Panc1 (cell line): Measurements from ENCODE around the gene MYH14. TPM values are rescaled to one million over a fixed set of nuclear protein-coding genes. Genes with fewer than 3 reads are reported as not detected.

Source experiments
- ATAC-seq: fragments of 200-7000 bp; cut with Tn5 transposase; 2 replicates; pipeline ENCODE4 v1.9.1; 2020; ENCODE audit warnings: mild to moderate bottlenecking, moderate library complexity
- BruUV-seq: library from RNA; stranded (reverse); fragments of 400-500 nt; replicated peaks from 2 replicates; lab custom pipeline; 2021; lab: Mats Ljungman, UMichigan
- CTCF ChIA-PET: fragments of 300-600 bp; sonication (Branson Sonifier 250); formaldehyde crosslinking; loops from one replicate; lab custom pipeline; 2022; ENCODE audit warnings: antibody characterized with exemption; lab: Charles Lee
- POLR2A ChIA-PET: fragments of 300-600 bp; sonication (Branson Sonifier 250); formaldehyde crosslinking; loops from one replicate; lab custom pipeline; 2022; ENCODE audit warnings: antibody characterized with exemption; lab: Charles Lee
- DNase-seq: peaks from one replicate; pipeline ENCODE4 v3.0.0-alpha.2; 2010; ENCODE audit warnings: low read depth, low spot score
- H3K27ac ChIP-seq: 2 replicates; pipeline ENCODE4 v1.5.1; 2011; ENCODE audit warnings: mild to moderate bottlenecking, low read length, inconsistent platforms
- H3K27me3 ChIP-seq: fragments of 200-500 bp; sonication (Bioruptor generic); 2 replicates; pipeline ENCODE4 v1.6.0; 2014; ENCODE audit warnings: low read length, inconsistent platforms; ENCODE audit not compliant: control insufficient read depth, insufficient read depth
- H3K36me3 ChIP-seq: fragments of 200-500 bp; sonication (Bioruptor generic); 2 replicates; pipeline ENCODE4 v1.5.1; 2014; ENCODE audit warnings: inconsistent platforms, mild to moderate bottlenecking, low read length, moderate library complexity; ENCODE audit not compliant: control insufficient read depth, insufficient read depth
- H3K4me1 ChIP-seq: 2 replicates; pipeline ENCODE4 v1.5.1; 2011; ENCODE audit warnings: inconsistent platforms, mild to moderate bottlenecking, low read length, moderate library complexity; ENCODE audit not compliant: control insufficient read depth, insufficient read depth
- H3K4me3 ChIP-seq, 2 experiments: 2 replicates each; pipeline ENCODE4 v1.5.1; 2011 to 2012; ENCODE audit warnings: low read depth in 2 of 2, low read length in 2 of 2, mild to moderate bottlenecking in 2 of 2, inconsistent platforms in 1 of 2, moderate library complexity in 1 of 2
- H3K9me3 ChIP-seq: fragments of 200-500 bp; sonication (Bioruptor generic); 2 replicates; pipeline ENCODE4 v1.5.1; 2014; ENCODE audit warnings: low read depth, mild to moderate bottlenecking, inconsistent platforms, low read length, moderate library complexity; ENCODE audit not compliant: control insufficient read depth, insufficient read depth
- POLR2AphosphoS5 ChIP-seq: IDR thresholded peaks from 2 replicates; pipeline ENCODE4 v1.6.1; 2012; ENCODE audit warnings: mild to moderate bottlenecking, low read depth, low read length, moderate library complexity
- SIN3A ChIP-seq: IDR thresholded peaks from 2 replicates; pipeline ENCODE4 v1.6.1; 2012; ENCODE audit warnings: low read depth, mild to moderate bottlenecking, low read length, moderate library complexity, borderline replicate concordance; ENCODE audit not compliant: insufficient read depth
- TCF7L2 ChIP-seq: IDR thresholded peaks from 2 replicates; pipeline ENCODE4 v1.6.1; 2011; ENCODE audit warnings: mild to moderate bottlenecking, low read depth, low read length, inconsistent platforms
- in situ Hi-C: cut with HindIII; loops from 2 replicates; pipeline ENCODE4 v1.10.0; 2016; ENCODE audit warnings: low sequenced_read_pairs, low pct_unique_long_range_greater_than_20kb
- intact Hi-C: fragments of 100-400 bp; cut with micrococcal nuclease; formaldehyde crosslinking; loops from one replicate; pipeline ENCODE4 v1.10.0; 2022; ENCODE audit not compliant: unreplicated experiment
- total RNA-seq: library from RNA; stranded (reverse); gene quantifications from one replicate; pipeline ENCODE4 v1.2.1, GENCODE V29; 2021; ENCODE audit not compliant: unreplicated experiment
- TF ChIP-seq, protein P1 (sequence below), 2 experiments: IDR thresholded peaks; 2 replicates each; pipeline ENCODE4 v1.6.1; 2011 to 2012; ENCODE audit warnings: low read depth in 2 of 2, control low read depth in 1 of 2, low read length in 1 of 2, mild to moderate bottlenecking in 1 of 2, moderate library complexity in 1 of 2; ENCODE audit not compliant: insufficient read depth in 1 of 2
- TF ChIP-seq, protein P2 (sequence below): fragments of 450-650 bp; IDR thresholded peaks from 2 replicates; pipeline ENCODE4 v1.5.1; 2017; ENCODE audit warnings: mild to moderate bottlenecking

The MYH14 gene
- total RNA-seq, 1 experiment from 2014 or later: 23.8 TPM

- ATAC-seq (no peak), DNase-seq (no peak)
- ChIA-PET CTCF (no interaction called here), POLR2A (no interaction called here)
- Histone ChIP-seq H3K27ac (no peak overlapping the region), H3K36me3 (no peaks in the 10 kb centered on the region), H3K27me3 (no peaks in the 10 kb centered on the region), H3K4me1 (no peaks in the 10 kb centered on the region), H3K9me3 (no peaks in the 10 kb centered on the region), H3K4me3 (no peak overlapping the region)
- TF ChIP-seq TCF7L2: no peak
- TF ChIP-seq, protein P1, sequence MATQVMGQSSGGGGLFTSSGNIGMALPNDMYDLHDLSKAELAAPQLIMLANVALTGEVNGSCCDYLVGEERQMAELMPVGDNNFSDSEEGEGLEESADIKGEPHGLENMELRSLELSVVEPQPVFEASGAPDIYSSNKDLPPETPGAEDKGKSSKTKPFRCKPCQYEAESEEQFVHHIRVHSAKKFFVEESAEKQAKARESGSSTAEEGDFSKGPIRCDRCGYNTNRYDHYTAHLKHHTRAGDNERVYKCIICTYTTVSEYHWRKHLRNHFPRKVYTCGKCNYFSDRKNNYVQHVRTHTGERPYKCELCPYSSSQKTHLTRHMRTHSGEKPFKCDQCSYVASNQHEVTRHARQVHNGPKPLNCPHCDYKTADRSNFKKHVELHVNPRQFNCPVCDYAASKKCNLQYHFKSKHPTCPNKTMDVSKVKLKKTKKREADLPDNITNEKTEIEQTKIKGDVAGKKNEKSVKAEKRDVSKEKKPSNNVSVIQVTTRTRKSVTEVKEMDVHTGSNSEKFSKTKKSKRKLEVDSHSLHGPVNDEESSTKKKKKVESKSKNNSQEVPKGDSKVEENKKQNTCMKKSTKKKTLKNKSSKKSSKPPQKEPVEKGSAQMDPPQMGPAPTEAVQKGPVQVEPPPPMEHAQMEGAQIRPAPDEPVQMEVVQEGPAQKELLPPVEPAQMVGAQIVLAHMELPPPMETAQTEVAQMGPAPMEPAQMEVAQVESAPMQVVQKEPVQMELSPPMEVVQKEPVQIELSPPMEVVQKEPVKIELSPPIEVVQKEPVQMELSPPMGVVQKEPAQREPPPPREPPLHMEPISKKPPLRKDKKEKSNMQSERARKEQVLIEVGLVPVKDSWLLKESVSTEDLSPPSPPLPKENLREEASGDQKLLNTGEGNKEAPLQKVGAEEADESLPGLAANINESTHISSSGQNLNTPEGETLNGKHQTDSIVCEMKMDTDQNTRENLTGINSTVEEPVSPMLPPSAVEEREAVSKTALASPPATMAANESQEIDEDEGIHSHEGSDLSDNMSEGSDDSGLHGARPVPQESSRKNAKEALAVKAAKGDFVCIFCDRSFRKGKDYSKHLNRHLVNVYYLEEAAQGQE (IDR thresholded peaks at IDR 0.05; ENCODE audit: insufficient read depth in 1 of 2, low read depth in 2 of 2, low read length in 1 of 2): no peak
- TF ChIP-seq, protein P2, sequence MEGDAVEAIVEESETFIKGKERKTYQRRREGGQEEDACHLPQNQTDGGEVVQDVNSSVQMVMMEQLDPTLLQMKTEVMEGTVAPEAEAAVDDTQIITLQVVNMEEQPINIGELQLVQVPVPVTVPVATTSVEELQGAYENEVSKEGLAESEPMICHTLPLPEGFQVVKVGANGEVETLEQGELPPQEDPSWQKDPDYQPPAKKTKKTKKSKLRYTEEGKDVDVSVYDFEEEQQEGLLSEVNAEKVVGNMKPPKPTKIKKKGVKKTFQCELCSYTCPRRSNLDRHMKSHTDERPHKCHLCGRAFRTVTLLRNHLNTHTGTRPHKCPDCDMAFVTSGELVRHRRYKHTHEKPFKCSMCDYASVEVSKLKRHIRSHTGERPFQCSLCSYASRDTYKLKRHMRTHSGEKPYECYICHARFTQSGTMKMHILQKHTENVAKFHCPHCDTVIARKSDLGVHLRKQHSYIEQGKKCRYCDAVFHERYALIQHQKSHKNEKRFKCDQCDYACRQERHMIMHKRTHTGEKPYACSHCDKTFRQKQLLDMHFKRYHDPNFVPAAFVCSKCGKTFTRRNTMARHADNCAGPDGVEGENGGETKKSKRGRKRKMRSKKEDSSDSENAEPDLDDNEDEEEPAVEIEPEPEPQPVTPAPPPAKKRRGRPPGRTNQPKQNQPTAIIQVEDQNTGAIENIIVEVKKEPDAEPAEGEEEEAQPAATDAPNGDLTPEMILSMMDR: no peak
- no peak for TF ChIP-seq SIN3A
- no peak for TF ChIP-seq POLR2AphosphoS5
- no TSS peak for BruUV-seq
- intact Hi-C loops (no loop called here), in situ Hi-C loops (no loop called here)
Measured at GRCh38 chr19:50320051-50320450, 116.6 kb downstream of the MYH14 start.

DNA sequence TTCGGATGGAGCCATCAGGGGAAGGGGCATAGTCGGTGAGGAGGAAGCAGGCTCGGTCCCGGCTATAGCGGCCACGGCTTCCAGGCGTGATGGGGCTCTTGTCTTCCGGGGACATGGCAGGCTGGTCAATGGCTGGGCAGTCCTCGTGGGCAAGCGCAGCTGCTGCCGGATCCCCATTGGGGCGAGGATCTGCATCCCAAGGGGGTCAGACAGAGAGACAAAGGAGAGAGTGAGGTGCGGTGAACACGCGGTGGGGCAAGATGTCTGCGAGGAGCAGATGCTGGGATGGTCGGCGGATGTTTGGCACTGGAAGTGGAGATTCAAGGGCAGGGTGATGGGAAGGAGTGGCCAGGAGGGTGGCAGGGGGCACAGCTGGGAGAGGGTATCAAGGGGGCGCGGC lies 117.2 kb downstream of the MYH14 start:
- H3K9me3 ChIP-seq: no peaks in the 10 kb centered on the region
- in situ Hi-C loops: no loop called here
- intact Hi-C loops: no loop called here
- H3K36me3 ChIP-seq: no peaks in the 10 kb centered on the region
- H3K4me3 ChIP-seq: no peak overlapping the region
- CTCF ChIA-PET: no interaction called here
- BruUV-seq: no TSS peak
- H3K4me1 ChIP-seq: no peaks in the 10 kb centered on the region
- no peaks in the 10 kb centered on the region for H3K27me3 ChIP-seq
- no peak overlapping the region for H3K27ac ChIP-seq
- POLR2A ChIA-PET: no interaction called here
- DNase-seq: no peak
- no peak for ATAC-seq
- TF ChIP-seq, protein P2: no peak
- no peak for TF ChIP-seq POLR2AphosphoS5
- no peak for TF ChIP-seq SIN3A
- TF ChIP-seq TCF7L2: no peak
- TF ChIP-seq, protein P1 (IDR thresholded peaks at IDR 0.05; ENCODE audit: insufficient read depth in 1 of 2, low read depth in 2 of 2, low read length in 1 of 2): no peak
